Uterus (tissue), 2 donors: Measurements from ENCODE around the gene SSBP3.

Source experiments
- POLR2A ChIP-seq, 2 donors: fragments of 450-650 bp; IDR thresholded peaks; one replicate each; pipeline ENCODE4 v1.6.1; 2016; ENCODE audit warnings: antibody characterized with exemption in 2 of 2, mild to moderate bottlenecking in 1 of 2, moderate library complexity in 1 of 2
- TF ChIP-seq, protein P1 (sequence below), 4 experiments: fragments of 200-600 bp in 2 of 4; fragments of 450-650 bp in 2 of 4; sonication (generic) in 2 of 4; IDR thresholded peaks; one replicate each; pipeline ENCODE4 v1.5.1; 2016 to 2019; ENCODE audit warnings: antibody characterized with exemption in 4 of 4, mild to moderate bottlenecking in 2 of 4, moderate library complexity in 1 of 4

DNA sequence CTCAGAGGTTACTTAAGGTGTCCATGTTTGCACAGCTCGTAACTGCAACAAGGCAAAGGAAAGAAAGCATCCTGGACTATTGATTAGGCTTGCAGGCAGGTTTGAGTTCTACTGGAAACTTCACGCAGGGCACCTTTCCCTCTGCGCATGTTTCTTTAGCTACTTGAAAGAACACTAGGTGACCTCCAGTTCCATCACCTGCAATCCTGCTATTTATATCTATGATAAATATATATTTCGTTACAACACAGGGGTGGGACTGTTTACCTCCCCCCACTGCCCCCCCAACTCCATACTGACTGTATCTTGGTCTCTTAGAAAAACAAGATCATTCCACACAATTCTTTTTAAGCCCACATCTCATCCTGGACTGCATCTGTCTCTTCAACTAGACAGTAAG lies 12.1 kb downstream of the SSBP3 start:
- no peak for TF ChIP-seq POLR2A (IDR thresholded peaks at IDR 0.05)
- TF ChIP-seq, protein P1, sequence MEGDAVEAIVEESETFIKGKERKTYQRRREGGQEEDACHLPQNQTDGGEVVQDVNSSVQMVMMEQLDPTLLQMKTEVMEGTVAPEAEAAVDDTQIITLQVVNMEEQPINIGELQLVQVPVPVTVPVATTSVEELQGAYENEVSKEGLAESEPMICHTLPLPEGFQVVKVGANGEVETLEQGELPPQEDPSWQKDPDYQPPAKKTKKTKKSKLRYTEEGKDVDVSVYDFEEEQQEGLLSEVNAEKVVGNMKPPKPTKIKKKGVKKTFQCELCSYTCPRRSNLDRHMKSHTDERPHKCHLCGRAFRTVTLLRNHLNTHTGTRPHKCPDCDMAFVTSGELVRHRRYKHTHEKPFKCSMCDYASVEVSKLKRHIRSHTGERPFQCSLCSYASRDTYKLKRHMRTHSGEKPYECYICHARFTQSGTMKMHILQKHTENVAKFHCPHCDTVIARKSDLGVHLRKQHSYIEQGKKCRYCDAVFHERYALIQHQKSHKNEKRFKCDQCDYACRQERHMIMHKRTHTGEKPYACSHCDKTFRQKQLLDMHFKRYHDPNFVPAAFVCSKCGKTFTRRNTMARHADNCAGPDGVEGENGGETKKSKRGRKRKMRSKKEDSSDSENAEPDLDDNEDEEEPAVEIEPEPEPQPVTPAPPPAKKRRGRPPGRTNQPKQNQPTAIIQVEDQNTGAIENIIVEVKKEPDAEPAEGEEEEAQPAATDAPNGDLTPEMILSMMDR (IDR thresholded peaks at IDR 0.05), result no peak
